Activated naive CD4-positive, alpha-beta T cell (primary cell): ENCODE data around the gene NTF3.

Experiments used
- DNase-seq, 4 experiments: peaks; one replicate each; lab custom pipeline; 2025; lab: John Stamatoyannopoulos, UW

NTF3 gene

DNA sequence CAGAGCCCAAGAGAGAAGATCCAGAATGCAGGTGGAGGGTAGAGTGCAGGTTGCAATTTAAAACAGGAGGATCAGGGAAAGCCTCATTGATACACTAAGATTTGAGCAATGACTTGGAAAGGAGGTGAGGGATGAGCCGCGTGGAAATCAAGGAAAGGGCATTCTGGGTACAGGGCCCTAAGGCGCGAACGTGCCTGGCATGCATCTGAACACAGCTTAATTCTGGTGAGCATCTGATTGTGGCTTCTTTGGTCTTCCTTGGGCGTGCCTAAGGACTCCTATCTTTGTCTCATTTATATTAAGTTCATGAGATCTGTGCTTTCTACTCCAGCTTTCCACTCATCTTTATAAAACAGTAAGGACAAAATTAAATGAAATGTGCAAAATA, 79.3 kb downstream of the NTF3 start:
- DNase-seq: no peak

DNA sequence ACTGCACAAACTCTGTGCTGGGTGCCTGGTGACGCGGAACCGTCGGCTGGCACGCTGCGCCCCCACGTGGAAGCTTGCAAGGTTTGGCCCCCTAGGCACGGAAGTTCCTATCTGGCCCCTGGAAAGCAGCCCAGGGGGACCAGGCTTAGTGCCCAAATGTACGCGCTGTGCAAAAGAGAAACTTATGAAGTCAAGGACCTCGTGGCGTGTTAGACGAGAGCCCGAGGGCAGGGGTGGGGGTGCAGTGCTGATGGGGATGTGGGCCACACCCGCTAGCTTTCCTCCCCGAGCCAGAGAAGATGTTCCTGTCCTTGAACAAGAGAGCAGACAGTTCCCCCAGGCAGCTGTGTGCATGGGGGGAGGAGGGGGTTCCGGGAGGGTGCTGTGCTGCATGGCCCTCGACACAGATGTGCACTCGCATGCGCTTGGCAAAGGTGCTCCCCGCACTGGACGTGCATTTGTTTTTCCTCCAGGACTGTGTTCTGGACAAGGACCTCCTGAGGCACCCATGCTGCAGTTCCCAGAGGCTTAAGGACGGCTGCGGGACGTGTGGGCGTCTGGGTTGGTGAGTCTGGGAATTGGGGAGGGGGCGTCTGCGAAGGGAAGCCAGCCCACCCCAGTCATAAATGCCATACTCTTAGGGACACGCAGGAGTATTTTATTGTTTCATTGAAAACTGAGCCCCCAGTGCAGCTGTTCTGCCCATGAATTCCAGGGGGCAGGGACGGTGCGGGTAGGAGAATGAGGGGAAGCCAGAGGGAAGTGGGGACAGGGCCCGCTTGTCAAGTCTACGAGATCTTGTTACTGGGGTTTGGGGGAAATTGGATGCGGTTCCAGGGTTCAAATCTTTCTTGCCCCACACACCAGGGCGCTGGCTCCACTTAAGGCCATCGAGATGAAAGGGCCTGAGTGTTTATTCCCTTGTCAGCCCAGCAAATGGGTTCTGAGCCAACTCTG, 80.0 kb downstream of the NTF3 start:
- DNase-seq: no peak

DNA sequence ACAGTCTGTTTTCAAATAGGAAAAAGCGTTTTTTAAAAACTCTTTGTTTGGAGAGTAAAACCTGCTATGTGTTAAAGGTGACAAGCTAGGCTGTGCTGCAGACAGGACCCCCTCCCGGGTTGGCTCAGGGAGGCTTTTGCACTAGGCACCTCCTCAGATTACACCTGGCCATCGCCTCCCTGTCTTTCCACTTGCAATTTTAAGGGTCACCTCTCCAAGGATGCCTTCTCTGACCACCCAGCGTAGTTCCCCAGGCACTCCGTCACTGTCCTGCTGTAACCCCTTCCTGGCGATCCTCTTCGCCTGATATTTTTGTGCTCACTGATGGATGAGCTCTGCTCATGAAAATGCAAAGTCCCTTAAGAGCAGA, 80.7 kb downstream of the NTF3 start:
- no peak for DNase-seq

DNA sequence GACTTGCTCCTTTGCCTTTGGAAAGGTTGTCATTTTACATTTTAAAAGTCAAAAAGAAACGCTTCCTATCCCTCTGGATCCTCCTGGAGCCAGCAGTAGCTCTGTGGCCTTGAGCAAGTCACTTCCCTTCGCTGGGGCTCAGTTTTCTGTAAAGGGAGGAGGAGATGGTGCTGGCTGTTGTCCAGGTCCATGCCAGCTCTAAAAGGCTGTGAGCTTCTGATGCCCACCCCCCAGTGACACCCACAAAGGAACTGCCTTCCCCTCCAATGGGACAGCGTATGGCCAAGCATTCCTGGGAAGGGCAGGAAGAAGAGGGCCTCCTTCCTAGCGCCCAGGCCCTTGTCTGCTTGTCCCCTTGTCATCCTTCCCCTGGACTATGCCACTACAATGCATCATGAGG, 81.5 kb downstream of the NTF3 start:
- DNase-seq: no peak

DNA sequence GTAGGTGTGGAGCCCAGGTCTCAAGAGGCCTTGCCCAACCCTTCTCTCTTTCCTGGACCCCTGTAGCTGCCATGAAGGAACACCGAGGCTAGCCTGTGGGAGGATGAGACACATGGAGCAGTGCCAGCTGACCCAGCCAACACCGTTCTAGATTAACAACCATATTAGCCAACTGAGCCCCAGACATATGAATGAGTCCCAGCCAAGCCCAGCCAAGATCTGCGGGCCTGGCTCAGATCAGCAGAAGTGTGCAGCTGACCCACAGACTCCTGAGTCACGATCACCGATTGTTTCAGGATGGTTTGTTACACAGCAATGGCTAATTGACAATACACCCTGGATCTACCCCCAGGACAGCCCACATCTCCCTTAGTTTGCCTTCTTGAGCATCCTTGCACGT, 82.1 kb downstream of the NTF3 start:
- no peak for DNase-seq

DNA sequence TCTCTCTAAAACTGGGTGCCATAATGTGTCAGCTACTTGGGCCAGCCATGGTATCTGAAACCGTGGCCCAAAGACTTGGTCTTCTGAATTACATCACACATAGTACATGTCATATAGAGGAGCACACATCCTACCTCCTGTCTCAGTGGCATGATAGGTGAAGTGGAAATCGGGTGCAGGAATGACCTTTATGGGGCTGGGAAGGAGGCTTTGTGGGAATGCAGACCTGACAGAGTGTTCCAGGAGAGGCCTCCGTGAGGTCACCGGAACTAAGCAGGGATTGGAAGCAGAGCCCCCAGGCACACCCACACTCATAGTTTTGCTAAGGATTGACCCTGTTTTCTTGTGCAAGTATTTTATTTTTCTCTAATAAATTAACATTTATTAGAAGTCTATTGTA, 82.6 kb downstream of the NTF3 start:
- no peak for DNase-seq

DNA sequence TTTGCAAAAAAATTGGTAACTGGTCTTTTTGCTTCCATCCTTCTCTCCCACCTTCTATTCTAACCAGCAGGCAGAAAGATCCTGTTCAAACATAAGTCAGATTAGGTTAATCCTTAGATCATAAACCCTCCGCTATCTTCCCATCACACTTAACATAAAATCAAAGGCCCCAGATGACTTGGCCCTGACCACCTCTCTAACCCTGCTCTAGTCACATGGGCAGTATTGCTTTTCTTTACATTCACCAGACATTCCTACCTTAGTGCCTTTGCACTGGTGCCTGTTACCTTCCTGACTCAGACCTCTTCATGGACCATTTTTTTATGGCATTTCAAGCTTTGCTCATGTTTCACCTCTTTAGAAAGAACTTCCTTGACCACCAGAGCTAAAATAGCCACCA, 83.5 kb downstream of the NTF3 start:
- no peak for DNase-seq

DNA sequence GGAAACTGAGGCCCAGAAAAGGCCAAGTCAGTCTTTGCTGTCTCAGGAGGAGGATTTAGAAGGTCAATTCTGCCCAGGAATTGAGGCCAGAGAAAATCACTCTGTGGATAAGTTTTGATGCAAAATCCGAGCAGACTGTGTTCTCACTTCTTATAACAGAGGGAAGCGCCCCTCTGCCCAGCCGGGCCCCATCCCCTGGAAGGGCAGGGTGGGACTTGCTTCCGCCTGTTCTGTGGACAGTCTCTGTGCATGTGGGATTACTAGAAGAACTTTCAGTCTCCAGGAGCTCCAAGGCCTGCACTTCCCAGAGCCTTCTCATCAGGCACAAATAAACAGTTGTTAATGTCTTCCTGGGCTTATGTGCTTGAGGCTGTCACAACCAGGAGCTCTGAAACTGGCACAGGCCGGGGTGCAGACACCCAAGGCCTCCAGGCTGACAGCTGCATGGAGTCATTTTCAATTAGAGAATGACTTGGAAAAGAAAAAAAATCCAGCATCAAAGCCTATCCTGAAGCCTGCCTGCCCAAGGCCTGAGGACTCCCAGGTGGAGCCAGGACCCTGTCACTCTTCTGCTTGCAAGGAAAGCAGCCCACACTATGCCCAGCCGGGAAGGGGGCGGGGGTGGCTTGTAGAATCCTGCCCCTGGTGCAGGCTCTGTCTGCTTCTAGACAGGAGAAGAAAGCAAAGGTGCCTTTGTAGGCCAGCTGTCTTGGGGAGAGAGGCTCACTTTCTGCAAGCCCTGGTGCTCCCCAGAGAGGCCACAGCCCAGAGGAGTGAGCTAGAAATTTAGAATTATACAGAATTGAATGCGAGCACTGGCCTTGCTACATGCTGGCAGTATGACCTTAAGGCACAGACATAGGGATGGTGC, 84.7 kb downstream of the NTF3 start:
- no peak for DNase-seq

DNA sequence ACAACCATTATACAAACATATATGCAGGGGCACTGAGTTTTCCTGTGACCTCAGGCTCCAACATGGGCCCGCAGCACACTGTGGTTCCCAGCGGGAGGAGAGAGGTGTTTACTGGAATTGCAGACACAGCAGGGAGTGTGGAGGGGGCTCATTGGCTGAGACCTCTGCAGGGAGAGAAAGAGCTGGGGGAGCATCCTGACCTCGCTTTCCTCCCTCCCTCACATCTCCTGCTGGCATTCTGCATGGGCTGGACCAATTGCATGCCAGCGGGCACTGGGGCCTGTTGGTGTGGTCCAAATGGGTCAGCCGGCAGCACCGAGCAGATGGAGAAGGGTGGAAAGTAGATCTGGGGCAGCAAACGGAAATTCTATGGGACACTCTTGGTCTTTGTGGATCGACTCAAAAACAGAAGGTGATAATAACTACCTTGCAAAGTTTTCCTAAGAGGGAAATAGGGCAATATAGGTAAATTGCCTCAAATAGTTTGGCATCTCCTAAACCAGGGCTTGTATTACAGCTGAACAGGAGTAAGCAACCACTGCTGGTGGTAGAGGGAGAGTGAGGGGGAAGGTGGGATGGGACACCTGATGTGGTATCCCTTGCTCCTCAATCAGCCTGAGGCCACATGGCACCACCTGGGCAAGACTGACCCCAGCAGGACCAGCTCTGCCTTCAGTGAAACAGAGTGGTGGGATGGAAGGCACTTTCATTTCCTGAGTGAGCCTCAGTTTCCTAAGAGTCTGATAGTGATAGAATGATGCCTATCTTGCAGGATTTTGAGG, 86.9 kb downstream of the NTF3 start:
- no peak for DNase-seq

DNA sequence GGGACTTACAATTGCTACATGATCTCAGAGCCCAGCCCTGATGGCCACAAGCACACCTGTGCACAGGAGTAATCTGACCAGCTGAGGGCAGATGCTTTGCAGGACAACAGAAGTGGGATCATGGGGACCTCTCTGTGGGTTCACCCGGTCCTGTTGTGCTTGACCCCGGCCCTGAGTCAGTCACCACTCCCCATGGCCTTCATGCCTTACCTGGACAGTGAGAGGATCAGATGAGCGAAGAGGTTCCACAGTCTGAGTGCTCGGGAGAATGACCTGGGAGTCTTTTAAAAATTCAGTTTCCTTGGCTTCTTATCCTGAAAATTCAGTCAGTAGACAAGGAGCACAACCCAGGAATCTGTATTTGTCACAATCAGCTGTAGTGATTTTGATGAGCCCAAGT, 88.1 kb downstream of the NTF3 start:
- DNase-seq: no peak

DNA sequence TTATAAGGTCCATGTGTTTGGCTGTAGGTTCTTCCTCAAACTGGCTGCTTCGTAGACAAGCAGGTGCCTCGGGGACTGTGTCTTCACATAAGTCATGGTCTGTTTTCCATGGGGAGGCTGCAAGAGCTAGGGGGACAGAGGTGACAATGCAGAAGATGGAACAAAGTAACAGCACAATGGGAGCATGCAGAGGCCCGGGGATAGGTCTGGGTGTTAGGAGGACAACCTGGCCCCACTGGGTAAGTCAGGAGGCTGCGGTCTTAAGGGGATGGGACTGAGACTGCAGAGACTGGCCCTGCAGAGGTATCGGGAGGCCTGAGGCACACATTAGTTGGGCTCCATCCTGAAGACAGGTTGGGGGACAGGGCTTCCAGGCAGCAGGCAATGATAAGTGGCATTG, 88.9 kb downstream of the NTF3 start:
- no peak for DNase-seq

DNA sequence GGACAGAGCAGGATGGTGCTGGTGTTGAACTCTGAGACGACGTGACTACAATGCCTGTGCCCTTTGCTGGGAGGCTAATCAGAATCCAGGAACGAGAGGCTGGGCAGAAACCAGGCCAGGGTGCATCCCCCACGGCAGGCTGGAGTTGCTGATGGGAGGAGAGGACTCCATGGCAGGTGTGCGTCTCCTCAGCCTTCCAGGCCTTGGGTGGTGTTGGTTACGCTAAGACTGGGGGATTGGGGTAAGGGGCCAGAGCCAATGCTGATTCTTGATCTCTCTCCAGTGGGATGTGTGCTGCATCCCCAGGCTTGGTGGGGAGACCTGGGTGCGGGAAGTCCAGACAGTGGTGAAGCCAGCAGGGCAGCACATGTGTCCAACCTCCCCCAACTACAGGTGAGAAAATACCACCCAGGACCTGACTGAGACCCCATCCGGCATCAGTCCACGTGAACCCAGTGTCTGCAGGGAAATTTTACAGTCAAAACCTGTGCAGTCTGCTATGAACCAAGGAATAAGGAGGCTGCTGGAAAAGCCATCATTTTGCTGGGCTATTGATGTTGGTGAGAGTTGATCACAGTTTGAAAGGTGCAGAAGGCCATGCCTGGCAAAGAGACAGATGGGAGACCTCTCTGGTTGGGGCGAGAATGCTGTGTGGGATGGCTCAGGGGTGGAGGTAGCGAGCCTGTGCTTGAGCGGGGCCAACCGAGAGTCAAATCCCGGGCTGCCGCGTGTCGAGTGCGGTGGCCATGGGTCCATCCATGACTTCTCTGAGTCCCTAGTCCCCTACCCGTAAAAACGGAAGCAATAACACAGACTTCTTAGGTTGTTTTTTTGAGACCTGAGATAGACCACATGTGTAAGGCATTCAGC, 89.8 kb downstream of the NTF3 start:
- DNase-seq: no peak

DNA sequence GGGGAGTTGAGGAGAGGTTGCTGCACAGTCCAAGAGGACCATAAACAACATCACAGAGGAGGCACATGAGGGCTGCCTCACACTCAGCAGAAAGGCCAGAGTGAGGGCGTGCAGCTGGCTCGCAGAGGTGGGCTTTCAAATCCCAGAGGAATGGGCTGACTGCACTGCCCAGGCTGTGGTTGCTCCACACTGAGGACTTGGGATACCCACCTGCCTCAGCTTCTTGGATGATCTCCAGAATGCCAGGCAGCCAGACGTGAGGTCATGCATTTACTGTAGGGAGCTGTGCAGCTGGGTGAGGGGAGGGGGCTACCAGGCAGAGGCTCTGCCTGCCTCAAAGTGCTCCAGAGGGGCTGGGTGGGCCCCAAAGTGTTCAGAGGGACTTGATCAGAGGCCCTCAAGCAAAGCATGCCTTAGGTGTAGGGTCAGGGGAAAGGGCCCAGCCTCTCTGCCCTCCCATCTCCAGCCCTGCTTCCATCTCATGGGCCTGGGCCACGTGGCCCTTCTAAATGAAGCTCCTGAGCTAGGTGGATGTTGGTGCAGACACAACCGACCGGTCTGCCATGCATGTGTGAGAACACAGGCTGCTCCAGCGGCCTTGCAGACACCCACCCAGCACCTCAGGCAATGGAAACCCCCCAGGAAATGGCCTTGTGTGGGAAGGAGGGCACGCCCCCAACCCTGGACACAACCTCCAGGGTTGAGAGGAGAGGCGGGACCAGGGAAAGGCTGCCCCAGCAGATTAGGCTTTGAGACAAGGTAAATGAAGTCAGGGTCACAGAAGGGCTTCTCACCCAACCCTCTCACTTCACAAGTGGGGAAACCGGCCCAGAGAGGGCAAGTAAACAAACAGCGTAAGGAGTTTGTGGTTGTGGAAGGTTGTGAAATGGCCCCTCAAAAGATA, 90.8 kb downstream of the NTF3 start:
- no peak for DNase-seq

DNA sequence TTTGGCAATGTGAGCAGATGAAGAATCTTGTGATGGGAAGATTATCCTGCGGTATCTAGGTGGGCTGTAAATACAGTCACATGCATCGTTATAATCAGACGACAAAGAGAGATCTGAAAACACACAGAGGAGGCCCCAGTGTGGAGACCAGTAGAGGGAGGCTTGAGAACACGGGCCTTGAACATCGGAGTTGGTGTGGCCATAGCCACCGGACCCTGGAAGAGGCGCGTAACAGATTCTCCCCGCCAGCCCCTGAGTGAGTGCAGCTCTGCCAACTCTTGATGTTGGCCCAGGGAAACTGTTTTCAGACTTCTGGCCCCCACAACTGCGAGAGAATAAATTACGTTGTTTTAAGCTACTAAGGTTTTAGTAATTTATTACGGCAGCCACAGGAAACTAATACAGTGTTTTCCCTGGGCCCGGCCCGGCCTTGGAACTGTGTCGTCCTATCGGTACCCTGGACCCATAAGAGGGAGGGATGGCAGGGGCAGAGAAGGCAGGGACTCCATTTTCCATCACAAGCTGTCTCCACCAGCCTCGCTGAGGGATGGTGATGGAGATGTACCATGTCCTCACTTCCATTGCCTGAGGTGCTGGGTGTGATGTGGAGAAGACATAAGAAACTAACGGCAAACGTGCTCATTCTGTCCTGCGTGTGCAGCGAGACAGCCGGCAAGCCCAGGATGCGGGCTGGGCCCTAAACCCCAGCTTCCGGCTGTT, 91.6 kb downstream of the NTF3 start:
- DNase-seq: no peak

DNA sequence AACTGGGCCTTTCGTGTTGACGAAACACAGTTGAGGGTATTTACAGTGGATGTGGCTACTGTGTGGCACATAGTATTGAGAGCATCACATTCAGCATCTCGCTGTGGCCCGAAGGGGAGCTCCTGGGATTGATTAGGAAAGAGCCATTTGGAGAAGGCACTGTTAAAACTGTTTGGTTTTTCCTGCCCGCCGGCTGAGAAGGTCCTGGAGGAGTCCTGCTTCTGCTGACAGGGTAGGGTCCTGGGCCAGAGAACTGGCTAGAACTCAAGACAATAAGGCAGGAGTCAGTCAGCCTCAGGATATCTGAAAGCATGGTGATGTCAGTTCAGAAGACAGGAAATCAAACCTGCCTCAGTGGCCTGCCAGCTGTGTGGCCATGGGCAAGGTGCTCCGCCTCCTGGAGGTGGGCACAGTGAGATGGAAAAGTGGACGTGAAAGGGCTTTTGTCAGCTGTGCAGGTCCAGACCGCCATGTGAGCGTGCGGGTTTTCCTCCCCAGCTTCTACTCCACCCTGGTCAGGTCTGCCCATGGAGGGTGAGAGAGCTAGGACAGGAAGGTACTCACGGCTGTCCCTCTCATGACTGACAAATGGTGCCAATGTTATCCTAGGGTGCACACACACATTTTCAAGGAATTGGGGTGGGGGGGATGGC, 92.3 kb downstream of the NTF3 start:
- no peak for DNase-seq

DNA sequence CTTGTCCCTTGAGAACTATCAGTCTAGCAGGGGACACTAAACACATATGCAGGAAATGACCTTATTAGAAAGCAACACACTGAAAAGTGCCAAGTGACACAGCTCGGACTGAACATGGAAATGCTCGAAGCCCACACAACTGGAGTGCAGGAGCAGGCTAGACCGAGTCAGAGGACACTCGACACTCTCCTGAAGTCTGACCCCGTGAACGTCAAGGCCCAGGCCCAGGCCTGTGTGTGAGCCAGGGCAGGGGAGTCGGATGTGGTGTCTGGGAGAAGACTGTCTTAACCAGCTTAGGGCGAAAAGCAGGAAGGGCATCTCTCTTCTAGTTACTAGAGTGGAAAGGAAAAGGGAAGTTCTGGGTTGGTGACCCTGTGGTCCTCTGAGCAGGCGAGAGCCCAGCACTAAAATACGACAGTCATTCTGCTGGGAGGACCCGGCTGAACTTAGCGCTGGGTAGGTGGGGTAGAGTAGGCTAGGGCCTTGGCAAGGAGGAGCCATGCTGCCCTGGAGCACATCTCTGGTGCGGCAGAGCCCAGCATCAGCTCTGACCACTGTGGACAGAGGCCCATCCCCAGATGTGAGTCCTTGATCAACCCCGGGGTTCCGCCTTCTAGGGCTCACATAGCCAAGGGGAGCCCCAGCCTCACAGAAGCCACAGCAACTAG, 93.0 kb downstream of the NTF3 start:
- no peak for DNase-seq

DNA sequence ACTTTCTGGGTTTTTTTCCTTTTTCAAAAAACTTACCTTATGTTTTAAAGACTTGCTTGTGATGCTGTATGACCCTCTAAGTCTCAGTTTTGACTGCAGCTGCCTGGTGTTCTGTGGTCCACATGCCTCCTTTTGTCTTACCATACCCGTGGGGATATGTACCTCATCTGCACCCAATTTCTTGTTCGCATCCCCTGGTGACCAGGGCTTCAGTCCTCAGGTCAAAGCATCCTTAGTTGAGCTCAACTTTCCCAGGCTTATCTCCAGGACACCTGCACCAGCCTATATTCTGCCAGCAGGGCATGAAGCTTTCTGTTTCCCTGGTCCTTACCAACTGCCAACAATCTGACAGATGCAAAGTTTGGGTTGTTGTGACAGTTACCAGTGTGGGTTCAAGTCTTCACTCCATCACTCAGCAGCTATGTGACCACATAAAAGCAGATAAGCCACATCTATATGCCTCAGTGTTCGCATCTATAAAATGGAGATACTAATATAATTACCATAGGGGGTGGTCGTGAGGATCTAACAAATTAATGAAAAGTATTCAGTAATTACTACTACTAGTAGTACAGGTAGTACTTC, 94.0 kb downstream of the NTF3 start:
- DNase-seq: no peak

DNA sequence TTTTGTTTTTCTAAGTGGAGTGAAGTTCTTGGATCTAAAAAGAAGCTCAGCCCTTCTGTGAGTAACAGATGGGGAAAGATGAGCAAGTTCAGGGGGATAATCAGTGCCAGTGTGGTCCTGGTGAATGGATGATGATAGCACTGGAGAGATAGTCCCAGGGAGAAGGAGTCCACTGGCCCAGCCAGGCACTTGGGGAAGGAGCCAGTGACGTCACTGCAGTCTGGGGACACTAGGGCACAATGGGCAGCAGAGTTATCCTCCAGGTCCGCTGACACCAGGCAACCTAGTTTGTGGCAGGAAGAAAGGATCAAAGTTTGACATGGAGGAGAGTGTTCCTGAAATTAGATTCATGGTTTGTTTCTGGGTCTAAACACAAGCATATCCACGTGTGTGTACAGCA, 101.5 kb downstream of the NTF3 start:
- DNase-seq: no peak
